OCI-LY3 (cell line): ENCODE measurements around the gene TRMT6.

Experiments used
- H2AFZ ChIP-seq: fragments of 200-600, 300-600 bp; shearing (Covaris generic); 2 replicates; pipeline ENCODE4 v1.6.0; 2014; ENCODE audit warnings: antibody characterized with exemption, low read depth, low read length
- H3K27ac ChIP-seq: fragments of 200-600, 300-600 bp; sonication (generic); 2 replicates; pipeline ENCODE4 v1.5.1; 2014; ENCODE audit warnings: mild to moderate bottlenecking, low read length, moderate library complexity, mixed read lengths
- H3K27me3 ChIP-seq: fragments of 200-600, 300-600 bp; sonication (generic); 2 replicates; pipeline ENCODE4 v1.6.1; 2014; ENCODE audit warnings: low read depth, low read length, mixed read lengths
- H3K36me3 ChIP-seq: fragments of 200-600, 300-600 bp; sonication (generic); replicated peaks from 2 replicates; pipeline ENCODE3; 2014; ENCODE audit warnings: low read depth, low read length, mixed read lengths
- H3K4me1 ChIP-seq: fragments of 300-600, 200-600 bp; sonication (generic); 2 replicates; pipeline ENCODE4 v1.6.1; 2014; ENCODE audit warnings: low read length, mixed read lengths
- H3K4me2 ChIP-seq: fragments of 200-600, 300-600 bp; sonication (generic); 2 replicates; pipeline ENCODE4 v1.6.1; 2014; ENCODE audit warnings: low read length, mixed read lengths
- H3K4me3 ChIP-seq: fragments of 300-600, 200-600 bp; sonication (generic); 2 replicates; pipeline ENCODE4 v1.5.1; 2014; ENCODE audit warnings: antibody characterized with exemption, mild to moderate bottlenecking, low read length, moderate library complexity
- H3K79me2 ChIP-seq: fragments of 300-600, 200-600 bp; shearing (Covaris generic); 2 replicates; pipeline ENCODE4 v1.6.1; 2014; ENCODE audit warnings: mild to moderate bottlenecking, low read length, mixed read lengths
- H3K9ac ChIP-seq: fragments of 300-600, 200-600 bp; shearing (Covaris generic); 2 replicates; pipeline ENCODE4 v1.6.0; 2014; ENCODE audit warnings: mild to moderate bottlenecking, low read length, moderate library complexity
- H3K9me3 ChIP-seq: fragments of 200-600, 300-600 bp; shearing (Covaris generic); 2 replicates; pipeline ENCODE4 v1.6.1; 2014; ENCODE audit warnings: low read length, mixed read lengths; ENCODE audit not compliant: insufficient read depth
- H4K20me1 ChIP-seq: fragments of 200-600, 300-600 bp; sonication (generic); 2 replicates; pipeline ENCODE4 v1.6.1; 2016; ENCODE audit warnings: low read length, mixed read lengths; ENCODE audit not compliant: insufficient read depth
- EZH2phosphoT487 ChIP-seq: fragments of 200-600 bp; shearing (Covaris generic); IDR thresholded peaks from 2 replicates; pipeline ENCODE4 v1.6.1; 2018; ENCODE audit warnings: antibody characterized with exemption, mixed run types, low read depth
- TF ChIP-seq, protein P1 (sequence below): fragments of 200-600, 300-600 bp; sonication (generic); IDR thresholded peaks from 2 replicates; pipeline ENCODE4 v1.5.1; 2014; ENCODE audit warnings: antibody characterized with exemption, low read length, low read depth

TRMT6 gene

GRCh38 chr20:5970381-5970780, 20.0 kb upstream of the TRMT6 start:
- Histone ChIP-seq H3K4me2 (no peak overlapping the region), H2AFZ (no peak overlapping the region)
- no peak for TF ChIP-seq EZH2phosphoT487
- TF ChIP-seq, protein P1, sequence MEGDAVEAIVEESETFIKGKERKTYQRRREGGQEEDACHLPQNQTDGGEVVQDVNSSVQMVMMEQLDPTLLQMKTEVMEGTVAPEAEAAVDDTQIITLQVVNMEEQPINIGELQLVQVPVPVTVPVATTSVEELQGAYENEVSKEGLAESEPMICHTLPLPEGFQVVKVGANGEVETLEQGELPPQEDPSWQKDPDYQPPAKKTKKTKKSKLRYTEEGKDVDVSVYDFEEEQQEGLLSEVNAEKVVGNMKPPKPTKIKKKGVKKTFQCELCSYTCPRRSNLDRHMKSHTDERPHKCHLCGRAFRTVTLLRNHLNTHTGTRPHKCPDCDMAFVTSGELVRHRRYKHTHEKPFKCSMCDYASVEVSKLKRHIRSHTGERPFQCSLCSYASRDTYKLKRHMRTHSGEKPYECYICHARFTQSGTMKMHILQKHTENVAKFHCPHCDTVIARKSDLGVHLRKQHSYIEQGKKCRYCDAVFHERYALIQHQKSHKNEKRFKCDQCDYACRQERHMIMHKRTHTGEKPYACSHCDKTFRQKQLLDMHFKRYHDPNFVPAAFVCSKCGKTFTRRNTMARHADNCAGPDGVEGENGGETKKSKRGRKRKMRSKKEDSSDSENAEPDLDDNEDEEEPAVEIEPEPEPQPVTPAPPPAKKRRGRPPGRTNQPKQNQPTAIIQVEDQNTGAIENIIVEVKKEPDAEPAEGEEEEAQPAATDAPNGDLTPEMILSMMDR: no peak

DNA sequence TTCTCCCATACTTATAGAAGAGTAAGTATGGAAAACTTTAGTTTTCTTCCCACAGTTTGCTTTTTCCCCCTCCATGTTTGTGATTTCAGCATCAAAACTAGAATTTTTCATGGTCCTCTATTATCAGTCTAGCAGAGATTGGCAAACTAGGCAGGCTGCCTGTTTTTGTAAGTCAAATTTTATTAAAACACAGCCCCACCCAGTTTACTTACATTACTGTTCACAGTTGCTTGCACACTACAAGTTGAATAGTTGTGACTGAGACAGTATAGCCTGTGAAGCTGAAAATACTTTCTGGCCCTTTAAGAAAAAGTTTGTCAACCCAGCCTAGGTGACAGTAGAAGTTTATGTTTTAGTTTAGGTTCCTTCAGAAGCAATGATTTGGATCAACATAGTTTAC, 19.6 kb upstream of the TRMT6 start:
- TF ChIP-seq, protein P1: no peak
- TF ChIP-seq EZH2phosphoT487: no peak
- H3K27me3 ChIP-seq: no peaks in the 10 kb centered on the region
- no peak overlapping the region for H3K4me3 ChIP-seq
- H2AFZ ChIP-seq: no peak overlapping the region
- no peaks in the 10 kb centered on the region for H4K20me1 ChIP-seq
- no peak overlapping the region for H3K9ac ChIP-seq
- no peak overlapping the region for H3K4me2 ChIP-seq
- no peaks in the 10 kb centered on the region for H3K9me3 ChIP-seq
- no peaks in the 10 kb centered on the region for H3K79me2 ChIP-seq
- no peaks in the 10 kb centered on the region for H3K4me1 ChIP-seq
- H3K36me3 ChIP-seq: peaks cover 63% of the 10 kb centered on the region
- no peak overlapping the region for H3K27ac ChIP-seq

More at GRCh38 chr20:5970381-5970780, 20.0 kb upstream of the TRMT6 start:
- Histone ChIP-seq H3K36me3 (peaks cover 59% of the 10 kb centered on the region), H3K4me1 (no peaks in the 10 kb centered on the region), H3K27ac (no peak overlapping the region), H3K79me2 (no peaks in the 10 kb centered on the region), H3K9me3 (no peaks in the 10 kb centered on the region), H4K20me1 (no peaks in the 10 kb centered on the region), H3K27me3 (no peaks in the 10 kb centered on the region), H3K9ac (no peak overlapping the region), H3K4me3 (no peak overlapping the region)

GRCh38 chr20:5969348-5969935, 19.1 kb upstream of the TRMT6 start:
- no peaks in the 10 kb centered on the region for H3K4me1 ChIP-seq
- no peaks in the 10 kb centered on the region for H3K27me3 ChIP-seq
- H2AFZ ChIP-seq: no peak overlapping the region
- H3K9ac ChIP-seq: no peak overlapping the region
- TF ChIP-seq EZH2phosphoT487: no peak
- TF ChIP-seq, protein P1: no peak
- H3K36me3 ChIP-seq: peaks cover 64% of the 10 kb centered on the region
- H3K4me2 ChIP-seq: no peak overlapping the region
- no peaks in the 10 kb centered on the region for H4K20me1 ChIP-seq
- H3K4me3 ChIP-seq: no peak overlapping the region
- no peak overlapping the region for H3K27ac ChIP-seq
- H3K9me3 ChIP-seq: no peaks in the 10 kb centered on the region
- no peaks in the 10 kb centered on the region for H3K79me2 ChIP-seq

- H3K9ac ChIP-seq: no peak overlapping the region
- H3K4me1 ChIP-seq: no peaks in the 10 kb centered on the region
- H3K79me2 ChIP-seq: no peaks in the 10 kb centered on the region
- peaks cover 59% of the 10 kb centered on the region for H3K36me3 ChIP-seq
- no peaks in the 10 kb centered on the region for H4K20me1 ChIP-seq
- H3K27me3 ChIP-seq: no peaks in the 10 kb centered on the region
- TF ChIP-seq, protein P1: no peak
- TF ChIP-seq EZH2phosphoT487: no peak
- H3K9me3 ChIP-seq: no peaks in the 10 kb centered on the region
- no peak overlapping the region for H3K4me2 ChIP-seq
- H2AFZ ChIP-seq: no peak overlapping the region
- H3K4me3 ChIP-seq: no peak overlapping the region
- H3K27ac ChIP-seq: no peak overlapping the region
Measured at GRCh38 chr20:5968462-5968861, 18.1 kb upstream of the TRMT6 start.
